H1 (cell line): ENCODE measurements around the gene RIT2. TPM values are rescaled to one million over a fixed set of nuclear protein-coding genes. Genes with fewer than 3 reads are reported as not detected.

Experiments
- CTCF ChIA-PET: fragments of 300-600 bp; sonication (Branson Sonifier 250); formaldehyde crosslinking; loops from one replicate; lab custom pipeline; 2021; ENCODE audit not compliant: partially characterized antibody; lab: Charles Lee
- POLR2A ChIA-PET: fragments of 300-600 bp; sonication (Branson Sonifier 250); formaldehyde crosslinking; loops from one replicate; lab custom pipeline; 2021; ENCODE audit warnings: inconsistent platforms; ENCODE audit not compliant: partially characterized antibody; lab: Charles Lee
- DNase-seq, 2 experiments: peaks; one replicate each; pipeline versions ENCODE4 v3.0.0 to v3.0.0-alpha.2; 2010 to 2022; ENCODE audit warnings: low spot score in 2 of 2, low read depth in 1 of 2, mixed read lengths in 1 of 2
- FAIRE-seq: peaks from 2 replicates; lab custom pipeline; 2011; peaks lifted over from hg19 to GRCh38; lab: Jason Lieb, UNC
- H2AFZ ChIP-seq: 2 replicates; pipeline ENCODE4 v1.8.1; 2012; ENCODE audit warnings: low read length, inconsistent platforms
- H2AK5ac ChIP-seq: 2 replicates; pipeline ENCODE4 v1.6.1; 2013; ENCODE audit warnings: low read depth, low read length
- H2BK120ac ChIP-seq: replicated peaks from 2 replicates; pipeline ENCODE3; 2013; ENCODE audit warnings: low read depth, low read length, inconsistent platforms
- H2BK12ac ChIP-seq: 2 replicates; pipeline ENCODE4 v1.6.1; 2013; ENCODE audit warnings: low read depth, low read length
- H2BK15ac ChIP-seq: 2 replicates; pipeline ENCODE4 v1.6.1; 2013; ENCODE audit warnings: low read length
- H2BK20ac ChIP-seq: 2 replicates; pipeline ENCODE4 v1.6.1; 2013; ENCODE audit warnings: low read length
- H2BK5ac ChIP-seq: 2 replicates; pipeline ENCODE4 v1.6.1; 2013; ENCODE audit warnings: low read depth, low read length
- H3K14ac ChIP-seq: 2 replicates; pipeline ENCODE4 v1.6.1; 2013; ENCODE audit warnings: inconsistent platforms; ENCODE audit not compliant: insufficient read length
- H3K18ac ChIP-seq: 2 replicates; pipeline ENCODE4 v1.6.1; 2013; ENCODE audit warnings: low read length; ENCODE audit errors: extremely low read depth
- H3K23ac ChIP-seq: 2 replicates; pipeline ENCODE4 v1.6.1; 2013; ENCODE audit warnings: inconsistent platforms; ENCODE audit not compliant: insufficient read length
- H3K23me2 ChIP-seq: 2 replicates; pipeline ENCODE4 v1.6.1; 2013; ENCODE audit warnings: low read depth, low read length
- H3K27ac ChIP-seq: 2 replicates; pipeline ENCODE4 v1.6.1; 2011; ENCODE audit warnings: low read depth, low read length, inconsistent platforms
- H3K27me3 ChIP-seq, 4 experiments: replicated peaks in 1 of 4; 1 replicate in 1 of 4; 2 replicates in 3 of 4; pipeline versions ENCODE4 v1.6.1 to v1.8.1; 2011 to 2013; ENCODE audit warnings: low read length in 3 of 4, mild to moderate bottlenecking in 3 of 4, inconsistent platforms in 2 of 4, mixed read lengths in 2 of 4, moderate library complexity in 1 of 4; ENCODE audit not compliant: control insufficient read depth in 3 of 4, insufficient read depth in 3 of 4; ENCODE audit errors: extremely low read depth in 1 of 4
- H3K36me3 ChIP-seq, 4 experiments: 2 replicates each; pipeline versions ENCODE4 v1.6.1 to v1.8.1; 2011 to 2013; ENCODE audit warnings: mild to moderate bottlenecking in 4 of 4, low read length in 3 of 4, moderate library complexity in 2 of 4, control low read depth in 1 of 4, inconsistent platforms in 1 of 4; ENCODE audit not compliant: insufficient read depth in 4 of 4, control insufficient read depth in 2 of 4
- H3K4ac ChIP-seq: replicated peaks from 2 replicates; pipeline ENCODE3; 2013; ENCODE audit warnings: low read length, low read depth, mixed read lengths, inconsistent platforms; ENCODE audit not compliant: insufficient read length
- H3K4me1 ChIP-seq, 4 experiments: replicated peaks in 1 of 4; 1 replicate in 1 of 4; 2 replicates in 3 of 4; pipeline versions ENCODE4 v1.6.1 to v1.8.1; 2011 to 2013; ENCODE audit warnings: low read length in 3 of 4, inconsistent platforms in 2 of 4, mixed read lengths in 1 of 4; ENCODE audit not compliant: insufficient read depth in 4 of 4, control insufficient read depth in 3 of 4
- H3K4me2 ChIP-seq, 2 experiments: 2 replicates each; pipeline versions ENCODE4 v1.6.1 to v1.8.1; 2011 to 2013; ENCODE audit warnings: low read depth in 2 of 2, low read length in 2 of 2, control low read depth in 1 of 2, inconsistent platforms in 1 of 2, mild to moderate bottlenecking in 1 of 2; ENCODE audit not compliant: insufficient read depth in 1 of 2
- H3K4me3 ChIP-seq, 4 experiments: fragments of 200-600, 300-600 bp in 1 of 4; sonication (generic), shearing (Covaris generic), sonication (Bioruptor Twin) in 1 of 4; 2 replicates each; pipeline versions ENCODE4 v1.5.1 to v1.8.1; 2011 to 2016; ENCODE audit warnings: low read length in 4 of 4, low read depth in 3 of 4, control low read depth in 2 of 4, inconsistent platforms in 2 of 4, mild to moderate bottlenecking in 2 of 4, mixed read lengths in 1 of 4, moderate library complexity in 1 of 4; ENCODE audit not compliant: insufficient read depth in 2 of 4; ENCODE audit errors: extremely low read depth in 1 of 4
- H3K56ac ChIP-seq: replicated peaks from 2 replicates; pipeline ENCODE3; 2013; ENCODE audit warnings: low read depth, mild to moderate bottlenecking, mixed read lengths, low read length, inconsistent platforms; ENCODE audit not compliant: insufficient read length
- H3K79me1 ChIP-seq: 2 replicates; pipeline ENCODE4 v1.6.1; 2013; ENCODE audit warnings: low read depth, low read length, control low read depth
- H3K79me2 ChIP-seq, 2 experiments: 2 replicates each; pipeline versions ENCODE4 v1.6.1 to v1.8.1; 2012 to 2013; ENCODE audit warnings: low read length in 2 of 2, mild to moderate bottlenecking in 2 of 2, inconsistent platforms in 1 of 2; ENCODE audit not compliant: insufficient read depth in 2 of 2, control insufficient read depth in 1 of 2
- H3K9ac ChIP-seq, 4 experiments: replicated peaks in 1 of 4; 1 replicate in 1 of 4; 2 replicates in 3 of 4; pipeline versions ENCODE4 v1.6.1 to v1.8.1; 2011 to 2013; ENCODE audit warnings: low read depth in 3 of 4, low read length in 3 of 4, control low read depth in 2 of 4, mild to moderate bottlenecking in 2 of 4, moderate library complexity in 2 of 4, inconsistent platforms in 1 of 4; ENCODE audit errors: extremely low read depth in 1 of 4
- H3K9me3 ChIP-seq, 2 experiments: 2 replicates each; pipeline versions ENCODE4 v1.6.1 to v1.8.1; 2012 to 2013; ENCODE audit warnings: mild to moderate bottlenecking in 2 of 2, moderate library complexity in 2 of 2, control low read depth in 1 of 2, inconsistent platforms in 1 of 2, low read depth in 1 of 2, low read length in 1 of 2, mixed read lengths in 1 of 2; ENCODE audit not compliant: insufficient read depth in 2 of 2
- H4K20me1 ChIP-seq, 2 experiments: replicated peaks in 1 of 2; 2 replicates each; pipeline versions ENCODE3 to v1.8.1; 2011 to 2013; ENCODE audit warnings: inconsistent platforms in 2 of 2, low read length in 2 of 2, mild to moderate bottlenecking in 1 of 2; ENCODE audit not compliant: insufficient read depth in 2 of 2, control insufficient read depth in 1 of 2
- H4K5ac ChIP-seq: 2 replicates; pipeline ENCODE4 v1.6.1; 2013; ENCODE audit warnings: low read length, low read depth, mixed read lengths, inconsistent platforms; ENCODE audit not compliant: insufficient read length
- H4K8ac ChIP-seq: 2 replicates; pipeline ENCODE4 v1.8.0; 2013; ENCODE audit warnings: mild to moderate bottlenecking, moderate library complexity, low read length, inconsistent platforms; ENCODE audit not compliant: insufficient read depth; ENCODE audit errors: extremely low read depth
- H4K91ac ChIP-seq: replicated peaks from 2 replicates; pipeline ENCODE3; 2013; ENCODE audit warnings: low read length, mixed read lengths, inconsistent platforms; ENCODE audit not compliant: insufficient read length
- CEBPB ChIP-seq: IDR thresholded peaks from 2 replicates; pipeline ENCODE4 v1.6.1; 2012; ENCODE audit warnings: low read depth, low read length
- EP300 ChIP-seq, 2 experiments: IDR thresholded peaks; 1 replicate in 1 of 2; 2 replicates in 1 of 2; pipeline ENCODE4 v1.6.1; 2011 to 2012; ENCODE audit warnings: low read depth in 2 of 2, low read length in 2 of 2, mild to moderate bottlenecking in 2 of 2, borderline replicate concordance in 1 of 2, inconsistent platforms in 1 of 2, moderate library complexity in 1 of 2
- POLR2AphosphoS5 ChIP-seq: IDR thresholded peaks from 2 replicates; pipeline ENCODE4 v1.6.1; 2011; ENCODE audit warnings: low read depth, low read length
- ZNF274 ChIP-seq: IDR thresholded peaks from 2 replicates; pipeline ENCODE4 v1.7.0; 2012; ENCODE audit warnings: low read length, borderline replicate concordance; ENCODE audit errors: extremely low read depth
- WGBS, 2 experiments: shearing (Covaris generic) in 1 of 2; methylation state at CpG; one replicate each; pipeline versions ENCODE4 v1.1.6 to v1.1.7; 2013 to 2015; ENCODE audit warnings: low lambda C conversion rate in 2 of 2, mixed read lengths in 2 of 2, inconsistent platforms in 1 of 2, low coverage in 1 of 2, missing lambda C conversion rate in 1 of 2; ENCODE audit not compliant: insufficient replicate concordance in 2 of 2, insufficient coverage in 1 of 2, insufficient read length in 1 of 2; ENCODE audit errors: extremely low coverage in 1 of 2, missing lambda C conversion rate in 1 of 2; 5-methylcytosine and 5-hydroxymethylcytosine counted together
- polyA plus RNA-seq, 7 experiments: library from polyadenylated mRNA; depleted of rRNA in 3 of 7; stranded (reverse) in 5 of 7; unstranded in 2 of 7; fragments of >200 nt in 5 of 7; fragments of 200-250 nt in 2 of 7; gene quantifications; 1 replicate in 5 of 7; 2 replicates in 1 of 7; 4 replicates in 1 of 7; pipeline versions ENCODE4 v1.2.1 to v1.2.3, GENCODE V29; 2011 to 2013; ENCODE audit warnings: missing spikeins in 2 of 7, mixed read lengths in 2 of 7
- total RNA-seq: library from RNA; stranded (reverse); fragmentation: NEBNext Ultra II Directional; extraction: Animal tissue kit (Norgen Biotek cat#: 25700); gene quantifications from 2 replicates; pipeline ENCODE4 v1.2.1, GENCODE V29; 2021
- TF ChIP-seq, protein P1 (sequence below): IDR thresholded peaks from 2 replicates; pipeline ENCODE4 v1.6.1; 2012; ENCODE audit warnings: low read length, inconsistent platforms

The RIT2 gene
- total and polyA plus RNA-seq, 2 of the 8 experiments (the other 6 are each of a cell fraction or from before 2014, with no cell fraction given): 0.67 to 3.2 TPM

DNA sequence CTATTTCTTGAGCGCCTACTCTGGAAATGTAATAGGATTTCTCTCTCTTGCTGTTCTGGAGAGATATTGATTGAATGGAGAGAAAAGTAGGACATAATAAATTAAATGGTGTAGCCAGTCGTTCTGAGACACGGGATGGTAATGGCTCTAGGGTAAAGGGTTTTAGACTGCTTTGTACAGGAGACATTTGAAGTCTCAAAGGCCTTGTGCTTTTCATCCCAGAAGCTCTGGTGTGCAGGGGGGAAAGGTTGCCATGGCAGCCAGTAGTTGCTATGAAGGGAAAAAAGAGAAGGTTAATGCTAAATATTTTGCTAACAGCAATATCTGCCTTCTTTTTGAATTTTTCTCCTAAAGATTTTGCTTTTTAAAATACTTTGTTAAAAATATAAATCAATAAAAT lies 359.3 kb downstream of the RIT2 start:
- no peak overlapping the region for H2BK120ac ChIP-seq
- FAIRE-seq: no peak
- no peak overlapping the region for H2BK20ac ChIP-seq
- H3K27me3 ChIP-seq: no peaks in the 10 kb centered on the region
- no peak overlapping the region for H2BK15ac ChIP-seq
- H4K91ac ChIP-seq: no peak overlapping the region
- H3K4me1 ChIP-seq: no peaks in the 10 kb centered on the region; a peak in 1 of 7 replicates
- no peaks in the 10 kb centered on the region for H4K20me1 ChIP-seq
- H2BK12ac ChIP-seq: no peak overlapping the region
- no peak overlapping the region for H3K14ac ChIP-seq
- no peak overlapping the region for H4K8ac ChIP-seq
- no peak overlapping the region for H3K4ac ChIP-seq
- no peaks in the 10 kb centered on the region; the same call in 1 of the 2 replicates for H3K23me2 ChIP-seq
- TF ChIP-seq CEBPB: no peak
- TF ChIP-seq ZNF274: no peak
- no peak for TF ChIP-seq EP300 (IDR thresholded peaks at IDR 0.05; ENCODE audit: borderline replicate concordance in 1 of 2, low read depth in 2 of 2, low read length in 2 of 2)
- TF ChIP-seq POLR2AphosphoS5: no peak
- TF ChIP-seq, protein P1, sequence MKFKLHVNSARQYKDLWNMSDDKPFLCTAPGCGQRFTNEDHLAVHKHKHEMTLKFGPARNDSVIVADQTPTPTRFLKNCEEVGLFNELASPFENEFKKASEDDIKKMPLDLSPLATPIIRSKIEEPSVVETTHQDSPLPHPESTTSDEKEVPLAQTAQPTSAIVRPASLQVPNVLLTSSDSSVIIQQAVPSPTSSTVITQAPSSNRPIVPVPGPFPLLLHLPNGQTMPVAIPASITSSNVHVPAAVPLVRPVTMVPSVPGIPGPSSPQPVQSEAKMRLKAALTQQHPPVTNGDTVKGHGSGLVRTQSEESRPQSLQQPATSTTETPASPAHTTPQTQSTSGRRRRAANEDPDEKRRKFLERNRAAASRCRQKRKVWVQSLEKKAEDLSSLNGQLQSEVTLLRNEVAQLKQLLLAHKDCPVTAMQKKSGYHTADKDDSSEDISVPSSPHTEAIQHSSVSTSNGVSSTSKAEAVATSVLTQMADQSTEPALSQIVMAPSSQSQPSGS: no peak
- TF ChIP-seq, all 59 proteins: peak for 0
- Histone ChIP-seq H3K36me3 (no peaks in the 10 kb centered on the region), H3K18ac (no peak overlapping the region), H2BK5ac (no peak overlapping the region), H2AK5ac (no peak overlapping the region), H3K9me3 (no peaks in the 10 kb centered on the region), H2AFZ (no peak overlapping the region), H3K9ac (no peak overlapping the region), H3K4me2 (no peak overlapping the region), H3K79me2 (no peaks in the 10 kb centered on the region), H3K23ac (no peak overlapping the region), H3K56ac (no peak overlapping the region), H4K5ac (no peak overlapping the region), H3K79me1 (no peaks in the 10 kb centered on the region), H3K27ac (no peak overlapping the region), H3K4me3 (no peak overlapping the region)
- POLR2A ChIA-PET: interaction anchor here (0.9 kb wide), 1 partner anchor 11 kb away, joined by 3 read pairs; no protein-coding TSS in a partner anchor
- 79% methylated on average over 3 of the region's 3 CpGs; no CpG with 5 or more reads in 1 of the 2 experiments for WGBS, 2 experiments
- CTCF ChIA-PET: interaction anchor here (1.4 kb wide), 1 partner anchor 11 kb away, joined by 4 read pairs; no protein-coding TSS in a partner anchor
- DNase-seq: no peak
